ENCODE measurements around the gene TBC1D22B. TPM values are rescaled to one million over a fixed set of nuclear protein-coding genes. Genes with fewer than 3 reads are reported as not detected.
"Not testable (repeated sequence)": the region's sequence is repeated elsewhere in the genome, so short reads cannot be mapped to it uniquely, and the experiment has no call there.

TBC1D22B gene
- polyA plus RNA-seq, 2 of the 4 experiments (the other 2 are of a cell fraction): 5.7 to 6.4 TPM

GRCh38 chr6:37324131-37325033, 66.8 kb downstream of the TBC1D22B start:
- Histone ChIP-seq H3K4me3 (no peak overlapping the region), H3K27ac (no peak overlapping the region), H3K9me3 (no peaks in the 10 kb centered on the region), H3K4me1 (peaks cover 11% of the 10 kb centered on the region), H3K4me2 (no peak overlapping the region)
- POLR2A ChIA-PET: interaction anchor here (1.0 kb wide), 2 partner anchors 67 to 374 kb away, joined by 3 read pairs; partner anchors contain the start of genes MDGA1 and TBC1D22B
- 44% methylated on average over 4 of the region's 4 CpGs for WGBS (ENCODE audit: missing lambda C conversion rate)
- TF ChIP-seq ESRRA (IDR thresholded peaks at IDR 0.05; ENCODE audit: borderline replicate concordance, low read length) (no peak), MAX (IDR thresholded peaks at IDR 0.05) (no peak), TFCP2L1 (CRISPR knock-in tag; IDR thresholded peaks at IDR 0.05) (no peak), PHF8 (IDR thresholded peaks at IDR 0.05; ENCODE audit: borderline replicate concordance, low read depth) (no peak), KDM5A (IDR thresholded peaks at IDR 0.05) (no peak), HOXA7 (CRISPR knock-in tag; IDR thresholded peaks at IDR 0.05) (no peak), HES2 (IDR thresholded peaks at IDR 0.05) (no peak), MYC (IDR thresholded peaks at IDR 0.05; ENCODE audit: borderline replicate concordance, low read length) (no peak), NFE2L2 (conservative IDR thresholded peaks at IDR 0.05; ENCODE audit: low read length) (no peak), CHD2 (IDR thresholded peaks at IDR 0.05; ENCODE audit: low read length, partially characterized antibody) (no peak), HOXB13 (CRISPR knock-in tag; IDR thresholded peaks at IDR 0.05; ENCODE audit: low read depth) (no peak), HDAC2 (IDR thresholded peaks at IDR 0.05) (no peak), SREBF2 (IDR thresholded peaks at IDR 0.05) (no peak), ZNF302 (CRISPR knock-in tag; IDR thresholded peaks at IDR 0.05) (no peak), NR3C1 (IDR thresholded peaks at IDR 0.05) (no peak), ZFP36 (IDR thresholded peaks at IDR 0.05; ENCODE audit: borderline replicate concordance, partially characterized antibody) (no peak), RAD21 (conservative IDR thresholded peaks at IDR 0.05 in 1 of 2, IDR thresholded peaks at IDR 0.05 in 1 of 2) (no peak), NPAS2 (CRISPR knock-in tag; IDR thresholded peaks at IDR 0.05; ENCODE audit: borderline replicate concordance) (no peak)
- DNase-seq (ENCODE audit: low read depth in 1 of 2, low spot score in 1 of 2) (no peak), ATAC-seq (peak in 1 of 2 experiments; percentile 40; a peak in 1 of 6 replicates), FAIRE-seq (no peak)
- CTCF ChIA-PET: interaction anchor here (0.7 to 1.9 kb wide), 13 partner anchors 9 to 368 kb away, joined by 3 to 10 read pairs (median 3); no protein-coding TSS in a partner anchor

GRCh38 chr6:37330345-37330744, 72.8 kb downstream of the TBC1D22B start:
- TF ChIP-seq CEBPB (IDR thresholded peaks at IDR 0.05): 0 out of 4 replicates have a peak, but pooled peaks of 1 of the 2 experiments have one; percentile 5
- H3K4me3 ChIP-seq; H3K4me1 ChIP-seq; H3K4me2 ChIP-seq; POLR2A ChIA-PET; ATAC-seq; H3K27ac ChIP-seq; FAIRE-seq; H3K9me3 ChIP-seq; DNase-seq (ENCODE audit: low read depth in 1 of 2, low spot score in 1 of 2): not testable (repeated sequence)
- CTCF ChIA-PET: interaction anchor here (1.8 kb wide), 1 partner anchor 362 kb away, joined by 4 read pairs; no protein-coding TSS in a partner anchor
- WGBS (ENCODE audit: missing lambda C conversion rate): 90% methylated on average over 10 of the region's 10 CpGs

- H3K4me3 ChIP-seq: no peak overlapping the region
- H3K4me1 ChIP-seq: no peaks in the 10 kb centered on the region
- no peaks in the 10 kb centered on the region for H3K9me3 ChIP-seq
- FAIRE-seq (no peak), ATAC-seq (no peak), DNase-seq (ENCODE audit: low read depth in 1 of 2, low spot score in 1 of 2) (no peak)
- ChIA-PET POLR2A (no interaction called here), CTCF (interaction anchor here (1.8 kb wide), 1 partner anchor 361 kb away, joined by 4 read pairs; no protein-coding TSS in a partner anchor)
- no peak overlapping the region for H3K4me2 ChIP-seq
- no peak overlapping the region for H3K27ac ChIP-seq
- 91% methylated on average over 11 of the region's 13 CpGs for WGBS (ENCODE audit: missing lambda C conversion rate)
- TF ChIP-seq MAFK (IDR thresholded peaks at IDR 0.05; ENCODE audit: partially characterized antibody) (no peak), NFE2L2 (conservative IDR thresholded peaks at IDR 0.05; ENCODE audit: low read length) (no peak), EHMT2 (IDR thresholded peaks at IDR 0.05; ENCODE audit: low read depth) (no peak), HEYL (CRISPR knock-in tag; IDR thresholded peaks at IDR 0.05) (no peak), FOXS1 (CRISPR knock-in tag; IDR thresholded peaks at IDR 0.05) (no peak), PHF8 (IDR thresholded peaks at IDR 0.05; ENCODE audit: borderline replicate concordance, low read depth) (no peak), EP300 (IDR thresholded peaks at IDR 0.05) (no peak), FOSL2 (IDR thresholded peaks at IDR 0.05) (no peak), FOSL2 (CRISPR knock-in tag; IDR thresholded peaks at IDR 0.05) (no peak), ATOH8 (CRISPR knock-in tag; IDR thresholded peaks at IDR 0.05; ENCODE audit: low read depth) (no peak), EHF (CRISPR knock-in tag; IDR thresholded peaks at IDR 0.05) (no peak), POLR2A (IDR thresholded peaks at IDR 0.05; ENCODE audit: low read length) (no peak), CHD4 (IDR thresholded peaks at IDR 0.05; ENCODE audit: borderline replicate concordance) (no peak), ZSCAN20 (CRISPR knock-in tag; IDR thresholded peaks at IDR 0.05) (no peak), HMGXB4 (CRISPR knock-in tag; IDR thresholded peaks at IDR 0.05; ENCODE audit: borderline replicate concordance) (no peak), CBX8 (IDR thresholded peaks at IDR 0.05) (no peak), ZC3H11A (IDR thresholded peaks at IDR 0.05) (no peak)
Measured at GRCh38 chr6:37331047-37331446, 73.5 kb downstream of the TBC1D22B start.
